GM18861 (cell line): ENCODE measurements around the gene DOCK10.
"Not testable (repeated sequence)": the region's sequence is repeated elsewhere in the genome, so short reads cannot be mapped to it uniquely, and the experiment has no call there.

ENCODE experiments used
- ATAC-seq: cut with Tn5 transposase; IDR thresholded peaks from one replicate; pipeline ENCODE4 v1.9.1; 2021; ENCODE audit not compliant: unreplicated experiment

The DOCK10 gene

DNA sequence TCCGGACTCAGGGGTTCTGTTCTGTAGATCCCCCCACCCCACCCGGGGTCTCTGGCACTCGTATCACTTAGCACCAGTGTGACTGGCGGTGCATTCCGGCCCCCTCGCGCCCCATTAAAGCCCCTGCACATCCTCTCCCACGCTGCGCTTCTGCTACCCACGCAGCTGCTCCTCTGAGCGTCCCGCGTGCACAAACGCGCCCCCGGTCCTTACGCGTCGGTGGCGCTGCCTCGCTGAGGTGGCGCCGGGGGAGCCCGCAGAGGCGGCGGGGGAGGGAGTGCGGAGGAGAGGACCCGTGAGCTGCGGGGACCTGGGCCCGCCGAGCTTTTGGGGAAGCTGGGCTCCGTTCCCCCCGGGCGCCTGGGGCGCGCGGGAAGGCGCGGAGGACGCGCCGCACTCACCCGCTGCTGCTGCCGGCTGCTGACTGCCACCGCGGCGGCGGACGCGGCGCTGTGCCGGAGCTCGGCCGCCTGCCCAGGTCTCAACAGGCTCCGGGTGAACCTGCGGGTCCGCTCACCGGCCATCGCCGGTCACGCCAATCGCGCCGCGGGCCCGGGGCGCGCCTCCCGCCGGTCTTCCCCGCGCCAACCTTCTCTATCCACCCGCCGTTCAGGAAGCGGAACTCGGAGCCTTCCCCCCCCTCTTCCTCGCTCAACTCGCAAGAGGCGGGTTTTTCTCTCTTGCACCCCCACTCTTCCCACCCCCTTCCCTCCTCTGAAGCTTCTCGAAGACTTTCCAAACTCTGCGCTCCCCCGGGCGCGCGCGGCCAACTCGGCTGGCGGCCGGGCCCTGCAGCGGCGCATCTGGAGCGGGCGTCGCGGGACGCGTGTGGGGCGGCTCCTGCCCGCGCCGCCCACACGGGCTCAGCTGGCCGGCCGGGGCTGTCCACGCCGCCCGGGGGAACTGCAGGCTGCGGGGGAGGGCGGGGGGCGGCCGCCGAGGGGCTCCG is at the start of gene DOCK10:
TSS of gene DOCK10 (minus strand) at position 618 of the 949 bp plus-strand sequence. CDS start at position 524, 94 bp downstream.
- peak; percentile 17 for ATAC-seq

DNA sequence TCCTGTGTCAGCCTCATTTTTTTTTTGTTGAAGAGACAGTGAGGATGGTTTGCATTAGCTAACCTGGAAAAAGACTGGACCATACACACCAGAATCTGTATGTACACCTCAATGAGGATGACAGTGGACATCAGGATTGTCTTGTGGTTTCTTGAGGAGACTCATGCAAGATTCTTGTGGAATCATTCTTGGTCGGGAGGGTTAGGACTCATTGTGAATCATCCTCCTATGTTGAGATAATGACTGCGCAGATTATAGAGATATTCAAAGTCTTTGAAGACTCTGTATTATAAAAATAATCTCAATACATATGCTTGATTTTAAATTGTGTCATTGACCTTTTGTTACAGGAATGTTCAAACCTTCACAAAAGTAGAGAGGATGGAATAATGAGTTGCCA is 49.1 kb upstream of the DOCK10 start:
- ATAC-seq = no peak

DNA sequence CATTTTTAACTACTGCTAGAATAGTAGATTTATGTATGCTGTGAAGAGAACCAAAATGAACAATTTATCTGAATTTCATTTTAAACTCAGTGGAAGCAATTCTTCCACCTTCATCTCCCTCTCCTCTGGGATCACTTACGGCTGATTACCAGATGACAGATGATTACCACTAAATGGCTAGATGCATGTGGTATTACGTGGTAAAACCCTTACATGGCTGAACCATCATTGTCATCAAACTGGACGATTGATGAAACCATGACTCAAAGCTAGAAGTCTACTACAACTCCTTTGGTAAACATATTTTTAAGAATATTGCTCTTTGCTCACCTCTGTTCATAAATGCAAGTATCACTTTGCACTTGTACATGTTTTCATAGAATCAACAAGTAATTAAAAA is 48.5 kb upstream of the DOCK10 start:
- no peak for ATAC-seq

DNA sequence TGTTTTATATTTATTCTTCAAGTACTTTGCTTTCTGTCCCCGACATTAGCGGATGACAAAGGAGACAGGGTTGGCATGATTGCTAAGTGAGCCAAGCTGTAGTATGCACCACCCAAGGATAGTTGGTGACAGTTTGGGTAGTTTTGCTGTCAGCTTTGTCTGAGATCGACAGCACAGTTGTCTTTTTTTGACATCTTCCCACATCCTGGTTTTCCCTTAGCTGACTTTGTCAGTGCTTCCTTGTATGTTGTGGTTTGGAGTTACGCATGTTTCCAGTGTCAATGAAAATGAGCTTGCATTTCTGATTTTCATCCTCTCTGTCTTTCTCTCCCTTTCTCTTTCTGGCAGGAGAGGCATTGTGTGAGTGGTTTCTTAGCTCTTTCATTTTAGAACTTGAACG is 44.6 kb upstream of the DOCK10 start:
- no peak for ATAC-seq

DNA sequence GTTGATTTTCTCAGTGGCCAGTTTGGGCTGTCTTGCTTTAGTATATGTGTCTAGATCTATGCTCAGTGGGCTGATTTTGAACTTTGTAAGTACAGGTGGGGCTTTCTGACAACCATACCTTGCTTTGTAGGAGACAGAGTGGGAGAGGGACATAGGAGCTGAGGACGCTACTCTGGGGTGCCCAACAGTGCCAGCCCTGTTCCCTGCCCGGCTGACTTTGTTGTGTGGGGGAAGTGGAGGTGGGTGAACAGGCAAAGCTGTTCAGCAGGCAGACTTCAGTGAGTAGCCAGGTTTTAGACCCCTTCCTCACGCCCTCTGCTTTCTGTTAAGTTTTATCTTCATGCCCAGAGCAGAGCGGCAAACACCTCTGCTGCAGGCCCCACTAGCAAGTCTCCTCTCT is 44.2 kb upstream of the DOCK10 start:
- ATAC-seq = no peak

DNA sequence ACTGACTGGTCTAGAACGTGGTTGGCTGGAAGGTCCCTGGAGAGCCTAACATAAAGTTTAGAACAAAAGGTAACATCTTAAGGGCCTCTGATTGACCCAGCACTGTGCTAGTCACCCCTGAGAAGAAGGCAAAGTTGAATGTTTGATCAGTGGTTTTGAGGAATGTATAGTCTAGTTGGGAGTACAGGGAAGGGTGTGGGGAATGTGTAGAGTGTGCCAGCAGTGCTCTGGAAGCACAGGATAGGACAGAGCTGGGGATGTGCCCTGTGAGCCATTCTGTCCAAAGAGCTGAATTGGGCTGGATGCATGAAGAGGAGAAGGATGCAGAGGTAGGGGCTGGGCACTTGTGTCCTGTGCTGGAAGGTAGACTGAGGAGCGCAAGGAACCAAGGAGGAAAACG is 41.0 kb upstream of the DOCK10 start:
- no peak for ATAC-seq

DNA sequence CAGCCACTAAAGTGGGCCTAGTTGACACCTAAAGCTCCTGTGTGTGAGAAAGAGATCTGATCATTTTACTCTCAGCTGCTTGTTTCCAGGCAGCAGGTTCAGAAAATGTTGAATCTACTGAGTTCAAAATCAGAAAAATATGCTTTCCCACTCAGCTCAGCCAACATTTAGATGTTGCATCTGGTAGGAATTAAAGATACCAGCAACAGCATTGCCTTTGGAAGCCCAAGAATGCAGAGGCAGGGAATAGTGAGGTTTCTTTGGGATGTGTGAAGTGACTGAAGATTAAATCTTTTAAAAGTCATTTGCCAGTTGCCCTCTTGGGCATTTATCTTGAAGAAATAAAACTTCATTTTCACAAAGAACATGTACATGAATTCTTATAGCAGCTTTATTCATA is 33.9 kb upstream of the DOCK10 start:
- ATAC-seq = no peak

DNA sequence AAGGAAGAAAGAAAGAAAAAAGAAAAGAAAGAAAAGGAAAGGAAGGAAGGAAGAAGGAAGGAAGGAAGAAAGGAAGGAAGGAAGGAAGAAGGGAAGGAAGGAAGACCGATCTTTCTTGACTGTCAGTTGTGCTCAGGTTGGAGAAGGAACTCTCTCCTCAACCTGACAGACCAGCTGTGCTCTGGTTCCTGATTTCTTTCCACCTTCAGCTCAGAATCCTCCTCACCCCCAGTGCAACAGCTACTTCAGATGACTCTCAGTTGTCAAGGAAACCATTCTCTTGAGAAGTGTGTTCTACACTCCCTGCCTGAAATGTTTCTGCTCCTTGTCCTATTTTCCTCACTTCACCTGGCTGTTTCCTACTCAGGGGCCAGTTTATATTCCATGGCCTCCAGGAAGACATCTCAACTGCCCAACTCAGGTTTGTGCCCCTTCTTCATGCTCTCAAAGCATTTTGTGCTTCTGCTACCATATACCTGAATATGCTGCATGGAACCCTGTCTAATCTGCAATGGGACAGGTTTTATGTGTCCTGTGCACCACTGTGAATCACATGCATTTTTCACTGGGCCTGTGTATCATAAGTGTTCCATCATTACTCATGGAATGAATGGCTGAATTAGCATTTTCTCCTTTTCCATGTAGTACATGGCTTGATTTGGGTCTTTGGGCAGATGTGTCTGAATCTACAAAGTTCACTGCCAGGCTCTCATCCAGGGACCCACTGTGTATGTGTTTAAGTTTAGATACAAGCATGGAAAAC is 32.8 kb upstream of the DOCK10 start:
- no peak for ATAC-seq

DNA sequence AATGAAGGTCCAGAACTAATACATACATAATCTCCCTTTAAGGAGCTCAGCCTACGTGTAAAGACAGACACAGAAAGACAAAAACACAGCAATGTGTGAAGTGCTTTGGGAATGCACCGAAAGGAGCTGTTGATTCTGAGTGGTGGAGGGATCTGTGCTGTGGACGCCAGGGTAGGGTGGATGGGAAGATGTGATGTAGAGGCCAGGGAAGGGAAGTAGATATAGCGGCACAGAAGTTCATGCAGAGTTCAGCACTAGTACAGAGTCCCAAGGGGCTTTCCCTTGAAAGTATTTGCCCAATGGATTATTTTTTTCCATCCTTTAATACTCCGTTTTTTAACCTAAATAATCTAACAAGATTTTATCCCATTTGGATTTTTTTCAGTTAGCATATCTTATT is 32.1 kb upstream of the DOCK10 start:
- ATAC-seq = no peak

DNA sequence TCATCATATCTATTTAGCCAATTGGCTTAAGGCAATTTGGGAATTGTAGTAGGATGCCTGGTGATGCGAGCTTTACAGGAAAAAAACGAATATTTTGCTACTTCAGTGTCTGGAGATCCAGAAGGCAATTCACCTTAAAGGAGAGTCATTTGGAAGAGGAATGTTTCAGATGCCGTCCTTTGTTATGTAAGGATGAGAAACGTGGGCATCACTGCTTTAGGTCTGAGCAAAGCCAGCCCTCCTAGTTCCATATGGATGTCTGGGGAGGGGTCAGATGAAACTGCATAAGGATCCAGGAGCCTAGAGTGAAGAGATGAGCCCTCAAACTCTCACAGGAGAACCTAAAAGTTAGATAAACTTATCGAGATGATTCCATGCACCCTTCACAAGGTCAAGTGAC is 30.9 kb upstream of the DOCK10 start:
- no peak for ATAC-seq

DNA sequence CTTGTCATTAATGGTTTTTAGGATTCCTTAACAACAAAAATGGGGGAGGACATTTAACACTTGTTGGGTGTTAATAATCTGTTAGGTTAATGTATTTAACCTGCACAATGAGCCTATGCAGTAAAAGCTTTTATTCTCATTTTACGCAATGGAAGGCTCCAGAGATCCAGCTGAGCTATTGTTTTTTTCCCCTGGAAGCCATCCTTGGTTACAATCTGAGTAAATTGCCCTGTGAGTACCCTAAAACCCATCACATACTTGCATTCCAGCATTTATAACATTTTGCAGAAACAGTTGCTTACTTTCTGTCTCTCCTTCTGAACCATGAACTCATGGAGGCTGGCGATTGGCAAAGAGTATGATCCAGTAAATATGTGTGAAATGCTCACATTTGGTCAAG is 30.2 kb upstream of the DOCK10 start:
- ATAC-seq = no peak

DNA sequence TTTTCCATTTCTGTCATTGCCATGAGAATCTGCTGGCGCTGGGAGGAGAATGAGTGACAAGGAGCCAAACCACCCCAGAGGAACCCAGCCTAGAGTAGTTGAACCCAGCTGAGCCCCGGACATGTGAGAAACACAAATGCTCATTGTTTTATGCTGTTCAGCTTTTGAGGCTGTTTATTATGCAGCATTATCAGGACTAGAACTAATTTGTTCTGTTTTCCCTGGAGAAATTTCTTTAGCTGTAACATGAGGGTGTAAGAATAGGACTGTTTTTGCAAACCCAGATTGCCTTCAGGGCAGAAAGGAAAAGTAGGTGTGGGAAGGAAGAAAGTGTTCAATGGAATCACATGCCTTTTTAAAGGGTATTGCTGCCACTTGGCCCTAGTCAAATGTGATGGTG is 28.5 kb upstream of the DOCK10 start:
- no peak for ATAC-seq

DNA sequence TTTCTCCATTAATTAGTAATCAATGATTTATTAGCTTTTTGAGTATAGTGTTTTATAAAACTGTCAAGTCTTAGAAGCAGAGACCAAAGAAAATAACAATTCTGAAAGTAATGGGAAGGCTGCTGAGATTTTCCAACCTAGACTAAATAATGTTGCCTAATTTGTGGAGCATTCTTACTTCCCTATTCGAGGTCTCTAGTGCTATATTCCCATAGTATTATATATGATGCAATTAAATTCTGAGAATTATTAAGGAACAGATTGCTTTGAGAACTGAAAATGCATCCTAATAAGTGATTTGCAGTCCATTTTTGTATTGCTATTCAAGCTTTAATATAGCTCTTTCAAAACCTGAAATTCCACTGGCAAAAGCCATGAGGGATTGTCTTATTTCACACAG is 27.7 kb upstream of the DOCK10 start:
- no peak for ATAC-seq

DNA sequence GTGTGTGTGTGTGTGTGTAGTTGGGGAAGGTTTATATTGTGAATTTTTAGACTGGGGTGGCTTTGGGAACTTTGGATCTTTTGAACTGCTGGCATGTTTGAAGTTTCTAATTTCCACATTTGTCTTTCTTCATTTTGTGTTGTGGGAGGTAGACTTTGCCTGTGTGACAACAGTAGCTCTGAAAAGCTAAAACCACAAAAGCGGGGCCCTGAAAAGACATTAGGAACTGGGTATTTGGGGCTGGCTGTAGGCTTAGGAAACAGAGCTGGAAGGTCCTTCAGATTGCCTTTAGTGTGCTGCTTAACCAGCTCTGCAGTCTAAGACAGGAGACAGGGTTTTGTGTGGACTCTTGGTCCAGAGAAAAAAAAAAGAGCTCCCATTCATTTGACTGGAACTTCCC is 27.2 kb upstream of the DOCK10 start:
- ATAC-seq = no peak

DNA sequence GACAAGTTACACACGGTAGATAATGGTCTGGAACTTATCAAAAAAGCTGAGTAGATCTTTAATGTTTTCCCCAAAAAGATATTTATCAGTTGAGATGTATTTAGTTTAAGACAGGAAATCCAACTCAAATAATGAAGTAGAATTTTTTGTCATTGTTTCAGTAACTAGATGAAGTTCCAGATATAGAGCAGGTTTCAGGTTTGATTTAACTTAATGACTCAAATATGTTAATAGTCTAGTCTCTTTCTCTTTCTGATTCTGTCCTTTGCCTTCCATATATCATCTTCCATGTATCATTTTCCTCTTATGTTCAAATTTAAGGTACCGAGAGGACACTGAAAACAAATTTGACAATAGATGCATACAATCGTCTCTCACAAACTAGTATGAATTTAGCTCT is 23.6 kb upstream of the DOCK10 start:
- no peak for ATAC-seq

DNA sequence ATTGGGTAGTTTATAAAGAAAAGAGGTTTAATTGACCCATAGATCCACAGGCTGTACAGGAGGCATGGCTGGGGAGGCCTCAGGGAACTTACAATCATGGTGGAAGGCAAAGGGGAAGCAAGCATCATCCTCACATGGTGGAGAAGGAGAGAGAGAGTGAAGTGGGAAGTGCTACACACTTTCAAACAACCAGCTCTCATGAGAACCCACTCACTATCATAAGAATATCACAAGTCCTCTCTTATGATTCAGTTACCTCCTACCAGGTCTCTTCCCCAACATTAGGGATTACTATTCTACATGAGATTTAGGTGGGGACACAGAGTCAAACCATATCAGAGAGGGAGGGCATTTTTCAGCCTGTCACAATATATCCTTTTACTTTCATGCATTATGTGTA is 22.7 kb upstream of the DOCK10 start:
- ATAC-seq = no peak

DNA sequence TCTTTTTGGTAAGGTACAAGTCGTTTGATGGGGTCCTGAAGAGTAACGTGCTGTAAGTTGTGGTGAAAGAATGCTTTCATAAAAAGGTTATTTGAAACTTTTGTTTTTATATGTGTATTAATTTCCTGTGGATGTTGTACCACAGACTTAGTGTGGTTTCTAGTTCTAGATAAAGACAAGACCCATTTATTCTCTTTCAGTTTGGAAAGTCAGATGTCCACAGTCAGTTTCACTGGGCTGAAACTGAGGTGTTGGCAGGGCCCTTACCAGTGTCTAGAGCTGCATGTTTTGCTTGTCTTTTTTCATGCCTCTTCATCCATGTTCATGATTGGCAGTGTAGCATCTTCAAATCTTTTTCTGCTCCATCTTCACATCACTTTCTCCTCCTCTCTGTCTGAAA is 22.1 kb upstream of the DOCK10 start:
- ATAC-seq = no peak

DNA sequence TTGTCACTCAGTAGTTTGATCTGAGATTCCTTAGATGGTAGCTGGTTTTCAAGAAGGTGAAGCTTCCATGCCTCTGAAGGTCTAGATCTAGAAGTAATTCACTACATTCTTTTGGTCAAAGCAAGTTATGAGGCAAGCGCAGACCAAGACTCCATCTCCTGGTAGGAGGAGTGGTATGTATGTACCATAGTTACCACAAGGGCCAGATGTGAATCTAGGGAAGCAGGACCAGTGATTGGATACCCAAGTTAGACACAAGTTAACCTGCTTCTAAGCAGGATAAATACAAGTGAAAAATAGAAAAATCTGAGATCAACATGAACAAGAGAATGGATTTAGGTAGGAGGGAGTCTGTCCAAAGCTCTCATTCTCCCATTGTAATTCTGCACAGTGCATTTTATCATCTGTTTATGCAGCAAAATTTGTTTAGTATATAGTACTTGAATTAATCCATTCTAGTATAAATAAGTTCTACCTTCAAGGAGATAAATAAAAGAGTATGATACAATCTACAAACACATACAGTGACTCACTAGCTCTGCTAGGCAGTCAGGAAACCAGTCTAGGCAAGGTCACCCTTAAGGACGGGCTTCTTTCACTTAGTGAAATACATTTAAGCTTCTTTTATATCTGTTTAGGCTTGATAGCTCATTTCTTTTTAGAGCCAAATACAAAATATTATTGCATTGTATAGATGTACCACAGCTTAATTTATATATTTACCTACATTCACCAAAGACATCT is 14.2 kb upstream of the DOCK10 start:
- no peak for ATAC-seq

DNA sequence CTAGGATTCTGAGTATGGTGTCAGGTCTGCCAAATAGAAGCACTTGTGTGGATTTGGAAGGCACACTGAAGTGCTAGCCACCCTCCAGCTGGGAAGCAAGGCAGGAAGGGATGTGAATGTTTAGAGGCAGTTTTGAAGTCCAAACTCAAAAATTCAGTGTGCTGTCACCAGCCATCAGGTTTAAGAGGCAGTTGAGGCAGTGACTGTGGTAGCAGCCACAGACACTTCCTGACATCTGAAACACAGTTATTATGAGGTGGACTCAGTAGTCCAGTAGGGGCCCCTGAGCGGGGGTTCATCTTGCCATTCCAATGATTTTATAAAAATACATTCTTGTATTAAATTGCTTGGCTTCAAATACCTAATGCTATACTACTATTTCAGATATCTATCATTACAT is 13.4 kb upstream of the DOCK10 start:
- ATAC-seq = no peak

DNA sequence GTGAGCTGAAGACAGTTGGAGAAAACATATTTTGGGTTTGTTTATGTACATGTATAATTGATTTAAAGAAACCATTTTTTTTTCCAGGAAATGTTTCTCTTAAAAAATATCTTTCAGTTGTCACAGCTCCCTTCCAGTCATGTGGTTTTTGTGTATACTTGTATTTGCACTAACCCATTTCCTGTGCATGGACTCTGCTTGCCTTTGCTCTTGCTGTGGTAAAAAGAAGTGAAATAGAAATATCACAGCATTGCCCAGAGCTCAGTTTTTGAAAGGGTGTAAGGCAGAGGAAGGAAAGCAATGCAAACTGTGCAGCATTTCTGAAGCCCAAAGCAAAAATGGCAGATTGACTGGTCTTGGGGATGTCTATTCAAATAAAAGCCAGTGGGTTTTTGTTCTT is 10.4 kb upstream of the DOCK10 start:
- ATAC-seq = peak; percentile 90

DNA sequence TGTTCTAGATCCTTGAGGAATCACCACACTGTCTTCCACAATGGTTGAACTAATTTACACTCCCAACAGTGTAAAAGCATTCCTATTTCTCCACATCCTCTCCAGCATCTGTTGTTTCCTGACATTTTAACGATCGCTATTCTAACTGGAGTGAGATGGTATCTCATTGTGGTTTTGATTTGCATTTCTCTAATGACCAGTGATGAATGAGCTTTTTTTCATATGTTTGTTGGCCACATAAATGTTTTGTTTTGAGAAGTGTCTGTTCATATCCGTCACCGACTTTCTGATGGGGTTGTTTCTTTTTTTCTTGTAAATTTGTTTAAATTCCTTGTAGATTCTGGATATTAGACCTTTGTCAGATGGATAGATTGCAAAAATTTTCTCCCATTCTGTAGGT is 5.2 kb upstream of the DOCK10 start:
- not testable (repeated sequence) for ATAC-seq

DNA sequence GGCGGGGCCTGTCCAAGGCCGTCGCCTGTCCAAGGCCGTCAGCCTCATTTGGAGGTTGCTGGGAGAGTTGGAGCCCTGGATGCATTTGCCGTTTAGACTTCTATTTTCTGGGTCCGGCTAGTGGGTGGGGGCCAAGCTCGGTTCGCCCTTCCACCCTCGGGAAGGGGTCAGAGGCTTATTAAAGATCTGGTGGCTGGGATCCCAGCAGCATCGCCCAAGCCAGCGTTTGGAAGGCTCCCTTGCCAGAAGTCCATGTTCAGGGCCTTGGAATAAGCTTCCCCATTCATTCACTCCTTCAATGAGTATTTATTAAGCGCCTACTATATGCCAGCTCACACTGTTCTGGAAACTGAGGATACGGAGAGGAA is 516 bp upstream of the DOCK10 start:
- ATAC-seq = no peak
